ENCODE results near the gene HNRNPA1L2.

HNRNPA1L2 gene

DNA sequence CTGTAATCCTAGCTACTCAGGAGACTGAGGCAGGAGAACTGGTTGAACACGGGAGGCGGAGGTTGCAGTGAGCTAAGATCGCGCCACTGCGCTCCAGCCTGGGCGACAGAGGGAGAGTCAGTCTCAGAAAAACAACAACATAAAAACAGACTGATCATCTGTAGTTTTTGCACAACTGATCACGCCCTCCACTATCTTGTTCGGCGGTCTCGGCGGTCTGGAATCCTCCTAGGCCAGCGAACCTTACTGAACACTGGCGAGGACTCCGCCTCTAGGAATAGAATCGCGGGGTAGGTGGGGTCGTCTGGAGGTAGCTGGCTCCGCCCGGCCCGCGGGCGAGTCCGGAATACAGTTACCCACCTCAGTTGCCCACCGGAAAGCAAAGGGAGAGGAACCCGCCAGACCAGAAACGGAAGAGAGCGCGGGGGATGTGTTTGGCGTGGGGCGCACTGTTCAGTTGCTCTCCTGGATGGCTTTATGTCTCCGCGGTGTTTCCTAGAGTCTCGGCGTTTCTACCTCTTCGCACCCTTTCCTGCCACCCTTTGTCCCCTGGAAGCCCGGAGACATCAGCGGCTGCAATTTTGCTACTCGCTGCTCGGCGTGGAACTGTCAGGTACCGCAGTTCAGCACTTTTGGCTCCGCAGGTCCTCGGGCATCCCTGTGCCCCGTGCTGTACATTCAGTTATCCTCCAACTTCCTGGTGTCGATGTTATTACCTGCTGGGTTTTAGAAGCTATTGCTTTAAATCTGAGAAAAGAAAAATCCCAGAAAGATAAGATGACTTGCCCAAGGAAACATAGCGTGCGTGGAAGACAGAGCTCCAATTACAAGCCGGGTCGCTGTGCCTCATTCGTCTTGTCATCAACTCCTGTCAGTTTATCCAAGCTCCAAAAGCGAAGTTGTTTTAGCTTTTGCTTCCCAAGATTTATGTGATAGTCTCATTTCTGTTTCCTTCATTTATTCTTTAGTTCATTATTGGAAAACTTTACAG is 24.9 kb upstream of the HNRNPA1L2 start (continued):
- peak; percentile 83; the same call in 1 of the 2 replicates for TF ChIP-seq ZFP37 (tag by site-specific recombination; IDR thresholded peaks at IDR 0.05)
- TF ChIP-seq ZFHX2 (tag by site-specific recombination; conservative IDR thresholded peaks at IDR 0.05): no peak; the same call in 1 of the 2 replicates
- TF ChIP-seq, protein P1, sequence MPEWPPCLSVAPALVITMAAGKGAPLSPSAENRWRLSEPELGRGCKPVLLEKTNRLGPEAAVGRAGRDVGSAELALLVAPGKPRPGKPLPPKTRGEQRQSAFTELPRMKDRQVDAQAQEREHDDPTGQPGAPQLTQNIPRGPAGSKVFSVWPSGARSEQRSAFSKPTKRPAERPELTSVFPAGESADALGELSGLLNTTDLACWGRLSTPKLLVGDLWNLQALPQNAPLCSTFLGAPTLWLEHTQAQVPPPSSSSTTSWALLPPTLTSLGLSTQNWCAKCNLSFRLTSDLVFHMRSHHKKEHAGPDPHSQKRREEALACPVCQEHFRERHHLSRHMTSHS (tag by site-specific recombination; IDR thresholded peaks at IDR 0.05): no peak
- TF ChIP-seq KLF7 (tag by site-specific recombination; IDR thresholded peaks at IDR 0.05; ENCODE audit: borderline replicate concordance): peak; percentile 89
- peak; percentile 56 for TF ChIP-seq SP2 (tag by site-specific recombination; IDR thresholded peaks at IDR 0.05)
- TF ChIP-seq KLF1 (tag by site-specific recombination; IDR thresholded peaks at IDR 0.05): peak; percentile 86
- peak; percentile 98 for TF ChIP-seq ZBTB17 (tag by site-specific recombination; IDR thresholded peaks at IDR 0.05)
- peak; percentile 49; the same call in 1 of the 2 replicates for TF ChIP-seq KLF9 (tag by site-specific recombination; IDR thresholded peaks at IDR 0.05; ENCODE audit: low read depth)
- TF ChIP-seq IKZF3 (tag by site-specific recombination; IDR thresholded peaks at IDR 0.05): peak; percentile 74; the same call in 1 of the 2 replicates
- peak; percentile 45; the same call in 1 of the 2 replicates for TF ChIP-seq ZNF76 (tag by site-specific recombination; IDR thresholded peaks at IDR 0.05; ENCODE audit: borderline replicate concordance, low read depth)
- TF ChIP-seq ZNF610 (tag by site-specific recombination; IDR thresholded peaks at IDR 0.05; ENCODE audit: borderline replicate concordance): no peak
- peak; percentile 94 for TF ChIP-seq ZNF600 (tag by site-specific recombination; IDR thresholded peaks at IDR 0.05)
- no peak for TF ChIP-seq ZNF214 (tag by site-specific recombination; IDR thresholded peaks at IDR 0.05; ENCODE audit: borderline replicate concordance)
- no peak for TF ChIP-seq SETDB1 (IDR thresholded peaks at IDR 0.05; ENCODE audit: insufficient read length, low read length)
- TF ChIP-seq ZNF394 (tag by site-specific recombination; IDR thresholded peaks at IDR 0.05; ENCODE audit: borderline replicate concordance): peak; percentile 85
- TF ChIP-seq SP3 (tag by site-specific recombination; IDR thresholded peaks at IDR 0.05): peak; percentile 64
- TF ChIP-seq ZNF561 (tag by site-specific recombination; IDR thresholded peaks at IDR 0.05; ENCODE audit: borderline replicate concordance): peak; percentile 87; the same call in 1 of the 2 replicates
- peak; percentile 65 for TF ChIP-seq ZBTB8A (tag by site-specific recombination; IDR thresholded peaks at IDR 0.05)
- TF ChIP-seq ZNF23 (tag by site-specific recombination; IDR thresholded peaks at IDR 0.05; ENCODE audit: borderline replicate concordance): no peak
- TF ChIP-seq, protein P2, sequence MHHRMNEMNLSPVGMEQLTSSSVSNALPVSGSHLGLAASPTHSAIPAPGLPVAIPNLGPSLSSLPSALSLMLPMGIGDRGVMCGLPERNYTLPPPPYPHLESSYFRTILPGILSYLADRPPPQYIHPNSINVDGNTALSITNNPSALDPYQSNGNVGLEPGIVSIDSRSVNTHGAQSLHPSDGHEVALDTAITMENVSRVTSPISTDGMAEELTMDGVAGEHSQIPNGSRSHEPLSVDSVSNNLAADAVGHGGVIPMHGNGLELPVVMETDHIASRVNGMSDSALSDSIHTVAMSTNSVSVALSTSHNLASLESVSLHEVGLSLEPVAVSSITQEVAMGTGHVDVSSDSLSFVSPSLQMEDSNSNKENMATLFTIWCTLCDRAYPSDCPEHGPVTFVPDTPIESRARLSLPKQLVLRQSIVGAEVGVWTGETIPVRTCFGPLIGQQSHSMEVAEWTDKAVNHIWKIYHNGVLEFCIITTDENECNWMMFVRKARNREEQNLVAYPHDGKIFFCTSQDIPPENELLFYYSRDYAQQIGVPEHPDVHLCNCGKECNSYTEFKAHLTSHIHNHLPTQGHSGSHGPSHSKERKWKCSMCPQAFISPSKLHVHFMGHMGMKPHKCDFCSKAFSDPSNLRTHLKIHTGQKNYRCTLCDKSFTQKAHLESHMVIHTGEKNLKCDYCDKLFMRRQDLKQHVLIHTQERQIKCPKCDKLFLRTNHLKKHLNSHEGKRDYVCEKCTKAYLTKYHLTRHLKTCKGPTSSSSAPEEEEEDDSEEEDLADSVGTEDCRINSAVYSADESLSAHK (tag by site-specific recombination; IDR thresholded peaks at IDR 0.05): peak; percentile 12; the same call in 1 of the 2 replicates
- peak; percentile 30; the same call in 1 of the 2 replicates for TF ChIP-seq ZNF558 (tag by site-specific recombination; IDR thresholded peaks at IDR 0.05)
- TF ChIP-seq, protein P3, sequence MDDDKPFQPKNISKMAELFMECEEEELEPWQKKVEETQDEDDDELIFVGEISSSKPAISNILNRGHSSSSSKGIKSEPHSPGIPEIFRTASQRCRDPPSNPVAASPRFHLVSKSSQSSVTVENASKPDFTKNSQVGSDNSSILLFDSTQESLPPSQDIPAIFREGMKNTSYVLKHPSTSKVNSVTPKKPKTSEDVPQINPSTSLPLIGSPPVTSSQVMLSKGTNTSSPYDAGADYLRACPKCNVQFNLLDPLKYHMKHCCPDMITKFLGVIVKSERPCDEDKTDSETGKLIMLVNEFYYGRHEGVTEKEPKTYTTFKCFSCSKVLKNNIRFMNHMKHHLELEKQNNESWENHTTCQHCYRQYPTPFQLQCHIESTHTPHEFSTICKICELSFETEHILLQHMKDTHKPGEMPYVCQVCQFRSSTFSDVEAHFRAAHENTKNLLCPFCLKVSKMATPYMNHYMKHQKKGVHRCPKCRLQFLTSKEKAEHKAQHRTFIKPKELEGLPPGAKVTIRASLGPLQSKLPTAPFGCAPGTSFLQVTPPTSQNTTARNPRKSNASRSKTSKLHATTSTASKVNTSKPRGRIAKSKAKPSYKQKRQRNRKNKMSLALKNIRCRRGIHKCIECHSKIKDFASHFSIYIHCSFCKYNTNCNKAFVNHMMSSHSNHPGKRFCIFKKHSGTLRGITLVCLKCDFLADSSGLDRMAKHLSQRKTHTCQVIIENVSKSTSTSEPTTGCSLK (tag by site-specific recombination; IDR thresholded peaks at IDR 0.05): no peak
- TF ChIP-seq, protein P4, sequence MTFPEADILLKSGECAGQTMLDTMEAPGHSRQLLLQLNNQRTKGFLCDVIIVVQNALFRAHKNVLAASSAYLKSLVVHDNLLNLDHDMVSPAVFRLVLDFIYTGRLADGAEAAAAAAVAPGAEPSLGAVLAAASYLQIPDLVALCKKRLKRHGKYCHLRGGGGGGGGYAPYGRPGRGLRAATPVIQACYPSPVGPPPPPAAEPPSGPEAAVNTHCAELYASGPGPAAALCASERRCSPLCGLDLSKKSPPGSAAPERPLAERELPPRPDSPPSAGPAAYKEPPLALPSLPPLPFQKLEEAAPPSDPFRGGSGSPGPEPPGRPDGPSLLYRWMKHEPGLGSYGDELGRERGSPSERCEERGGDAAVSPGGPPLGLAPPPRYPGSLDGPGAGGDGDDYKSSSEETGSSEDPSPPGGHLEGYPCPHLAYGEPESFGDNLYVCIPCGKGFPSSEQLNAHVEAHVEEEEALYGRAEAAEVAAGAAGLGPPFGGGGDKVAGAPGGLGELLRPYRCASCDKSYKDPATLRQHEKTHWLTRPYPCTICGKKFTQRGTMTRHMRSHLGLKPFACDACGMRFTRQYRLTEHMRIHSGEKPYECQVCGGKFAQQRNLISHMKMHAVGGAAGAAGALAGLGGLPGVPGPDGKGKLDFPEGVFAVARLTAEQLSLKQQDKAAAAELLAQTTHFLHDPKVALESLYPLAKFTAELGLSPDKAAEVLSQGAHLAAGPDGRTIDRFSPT (tag by site-specific recombination; IDR thresholded peaks at IDR 0.05): peak; percentile 79
- peak; percentile 13; the same call in 1 of the 2 replicates for TF ChIP-seq WT1 (tag by site-specific recombination; IDR thresholded peaks at IDR 0.05)
- TF ChIP-seq REPIN1 (tag by site-specific recombination; IDR thresholded peaks at IDR 0.05; ENCODE audit: low read depth): 0 out of 2 replicates have a peak, but pooled peaks have one; percentile 14
- TF ChIP-seq OVOL3 (tag by site-specific recombination; IDR thresholded peaks at IDR 0.05): no peak
- TF ChIP-seq, protein P5, sequence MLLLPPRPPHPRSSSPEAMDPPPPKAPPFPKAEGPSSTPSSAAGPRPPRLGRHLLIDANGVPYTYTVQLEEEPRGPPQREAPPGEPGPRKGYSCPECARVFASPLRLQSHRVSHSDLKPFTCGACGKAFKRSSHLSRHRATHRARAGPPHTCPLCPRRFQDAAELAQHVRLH (tag by site-specific recombination; IDR thresholded peaks at IDR 0.05): peak; percentile 93
- TF ChIP-seq MEIS1 (CRISPR knock-in tag; IDR thresholded peaks at IDR 0.05; ENCODE audit: borderline replicate concordance): no peak
- peak; percentile 86 for TF ChIP-seq KLF8 (tag by site-specific recombination; IDR thresholded peaks at IDR 0.05)
- TF ChIP-seq ZNF585B (tag by site-specific recombination; IDR thresholded peaks at IDR 0.05): no peak
- TF ChIP-seq KLF10 (tag by site-specific recombination; IDR thresholded peaks at IDR 0.05): 0 out of 2 replicates have a peak, but pooled peaks have one; percentile 51
